ENCODE data around the gene NOS1.
"Not testable (repeated sequence)": the region's sequence is repeated elsewhere in the genome, so short reads cannot be mapped to it uniquely, and the experiment has no call there.

Gene NOS1

DNA sequence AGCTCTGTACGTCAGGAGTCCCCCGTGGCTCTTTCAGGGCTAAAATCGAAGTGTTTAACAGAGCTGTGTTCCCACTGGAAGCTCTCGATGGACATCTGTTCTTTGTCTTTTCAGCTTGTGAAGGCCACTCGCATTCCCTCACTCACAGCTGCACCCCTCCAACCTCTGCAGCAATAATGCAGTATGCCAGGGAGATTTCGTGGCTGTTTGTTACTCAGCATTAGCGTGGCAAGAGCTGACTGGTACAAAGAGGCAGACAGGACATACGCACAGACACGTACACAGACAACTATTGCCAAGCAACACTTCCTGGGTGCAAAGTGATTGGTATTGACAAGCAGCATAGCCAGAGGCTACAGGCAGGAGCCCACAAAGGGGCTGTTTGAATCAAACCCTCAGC is 159.4 kb downstream of the NOS1 start:
- no peak overlapping the region for H3K18ac ChIP-seq (ENCODE audit: low read length)
- H4K12ac ChIP-seq (ENCODE audit: low read depth, low read length) = no peak overlapping the region
- no peak overlapping the region for H3K4me2 ChIP-seq (ENCODE audit: low read length)
- H3K14ac ChIP-seq (ENCODE audit: low read length) = no peak overlapping the region
- no peaks in the 10 kb centered on the region for H3K79me2 ChIP-seq (ENCODE audit: control insufficient read depth, insufficient read depth, low read length, poor library complexity)
- no peaks in the 10 kb centered on the region for H3K4me1 ChIP-seq (ENCODE audit: control insufficient read depth in 1 of 2, insufficient read depth in 2 of 2, low read length in 2 of 2)
- no peaks in the 10 kb centered on the region for H3K27me3 ChIP-seq (ENCODE audit: insufficient read depth, low read length)
- no peak overlapping the region for H2BK5ac ChIP-seq (ENCODE audit: low read depth, low read length, poor library complexity)
- H4K91ac ChIP-seq (ENCODE audit: low read depth, low read length) = no peak overlapping the region
- H3K23ac ChIP-seq (ENCODE audit: low read length) = no peak overlapping the region
- no peaks in the 10 kb centered on the region for H3K36me3 ChIP-seq (ENCODE audit: control insufficient read depth in 1 of 2, insufficient read depth in 2 of 2, low read length in 2 of 2)
- no peak overlapping the region for H2BK120ac ChIP-seq (ENCODE audit: insufficient read depth, low read length, poor library complexity)
- H3K4me3 ChIP-seq (ENCODE audit: low read depth, low read length) = no peak overlapping the region
- H3K9ac ChIP-seq (ENCODE audit: low read length) = no peak overlapping the region
- no peak overlapping the region for H4K8ac ChIP-seq (ENCODE audit: low read depth, low read length)
- no peak overlapping the region for H2BK12ac ChIP-seq (ENCODE audit: low read length)
- H2AK5ac ChIP-seq (ENCODE audit: low read length) = no peak overlapping the region
- WGBS (ENCODE audit: extremely low coverage, insufficient coverage, insufficient read length) = no CpG with 5 or more reads among the region's 9 CpGs
- H3K27ac ChIP-seq (ENCODE audit: low read depth, low read length) = no peak overlapping the region
- H3K9me3 ChIP-seq (ENCODE audit: insufficient read depth, low read depth, low read length) = peaks cover 3% of the 10 kb centered on the region
- H3K79me1 ChIP-seq (ENCODE audit: low read length) = no peaks in the 10 kb centered on the region
- DNase-seq = no peak
- H2AFZ ChIP-seq (ENCODE audit: insufficient read depth, low read length, poor library complexity) = no peak overlapping the region
- H3K4ac ChIP-seq (ENCODE audit: low read depth, low read length) = no peak overlapping the region

DNA sequence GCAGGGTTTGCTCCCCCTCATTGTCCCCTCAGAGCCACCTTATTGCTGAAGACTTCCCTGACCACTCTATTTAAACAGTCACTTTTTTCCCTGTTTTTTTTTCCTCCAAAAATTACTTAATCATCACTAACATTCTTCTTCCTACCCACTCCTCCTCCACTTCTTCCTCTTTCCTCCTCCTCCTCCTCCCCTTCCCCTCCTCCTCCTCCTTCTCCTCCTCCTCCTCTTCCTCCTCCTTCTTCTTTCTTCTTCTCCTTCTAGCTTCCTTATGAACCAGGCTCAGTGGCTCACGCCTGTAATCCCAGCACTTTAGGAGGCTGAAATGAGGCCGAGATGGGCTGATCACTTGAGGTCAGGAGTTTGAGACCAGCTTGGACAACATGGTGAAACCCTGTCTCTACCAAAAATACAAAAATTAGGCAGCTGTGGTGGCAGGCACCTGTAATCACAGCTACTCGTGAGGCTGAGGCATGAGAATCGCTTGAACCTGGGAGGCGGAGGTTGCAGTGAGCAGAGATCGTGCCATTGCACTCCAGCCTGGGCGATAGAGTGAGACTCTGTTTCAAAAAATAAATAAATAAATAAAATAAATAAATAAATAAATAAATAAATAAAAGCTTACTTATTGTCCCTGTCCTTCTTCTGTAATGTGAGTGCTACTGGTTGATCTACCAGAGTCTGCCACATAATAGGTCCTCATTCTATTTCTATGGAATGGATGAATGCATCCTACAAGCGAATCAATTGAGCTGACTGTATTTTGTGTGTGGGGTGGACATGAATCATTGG is 161.3 kb downstream of the NOS1 start:
- not testable (repeated sequence) for H4K12ac ChIP-seq (ENCODE audit: low read depth, low read length); H3K79me1 ChIP-seq (ENCODE audit: low read length); DNase-seq; H2BK5ac ChIP-seq (ENCODE audit: low read depth, low read length, poor library complexity); H3K27ac ChIP-seq (ENCODE audit: low read depth, low read length); H2AK5ac ChIP-seq (ENCODE audit: low read length); H3K27me3 ChIP-seq (ENCODE audit: insufficient read depth, low read length); H3K79me2 ChIP-seq (ENCODE audit: control insufficient read depth, insufficient read depth, low read length, poor library complexity); H3K36me3 ChIP-seq (ENCODE audit: control insufficient read depth in 1 of 2, insufficient read depth in 2 of 2, low read length in 2 of 2); H3K4ac ChIP-seq (ENCODE audit: low read depth, low read length); H2BK12ac ChIP-seq (ENCODE audit: low read length); H3K4me3 ChIP-seq (ENCODE audit: low read depth, low read length); H3K14ac ChIP-seq (ENCODE audit: low read length); H3K23ac ChIP-seq (ENCODE audit: low read length); H4K91ac ChIP-seq (ENCODE audit: low read depth, low read length); H4K8ac ChIP-seq (ENCODE audit: low read depth, low read length); H3K9ac ChIP-seq (ENCODE audit: low read length); H3K4me2 ChIP-seq (ENCODE audit: low read length); H3K9me3 ChIP-seq (ENCODE audit: insufficient read depth, low read depth, low read length); H3K4me1 ChIP-seq (ENCODE audit: control insufficient read depth in 1 of 2, insufficient read depth in 2 of 2, low read length in 2 of 2); H2BK120ac ChIP-seq (ENCODE audit: insufficient read depth, low read length, poor library complexity); H3K18ac ChIP-seq (ENCODE audit: low read length); H2AFZ ChIP-seq (ENCODE audit: insufficient read depth, low read length, poor library complexity)
- WGBS (ENCODE audit: extremely low coverage, insufficient coverage, insufficient read length) = no CpG with 5 or more reads among the region's 8 CpGs

DNA sequence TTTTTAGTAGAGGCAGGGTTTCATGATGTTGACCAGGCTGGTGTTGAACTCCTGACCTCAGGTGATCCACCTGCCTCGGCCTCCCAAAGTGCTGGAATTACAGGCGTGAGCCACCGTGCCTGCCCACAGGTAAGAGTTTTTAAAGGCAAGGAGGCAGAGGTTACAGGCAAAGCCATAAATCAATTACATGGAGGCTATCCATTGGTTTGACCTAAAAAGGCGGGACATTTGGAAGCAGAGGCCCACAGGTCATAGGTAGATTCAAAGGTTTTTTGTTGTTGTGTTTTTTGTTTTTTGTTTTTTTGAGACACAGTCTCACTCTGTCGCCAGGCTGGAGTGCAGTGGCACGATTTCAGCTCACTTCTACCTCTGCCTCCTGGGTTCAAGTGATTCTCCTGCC is 165.1 kb downstream of the NOS1 start:
- H3K79me1 ChIP-seq (ENCODE audit: low read length); H2AFZ ChIP-seq (ENCODE audit: insufficient read depth, low read length, poor library complexity); H2BK120ac ChIP-seq (ENCODE audit: insufficient read depth, low read length, poor library complexity); H3K27me3 ChIP-seq (ENCODE audit: insufficient read depth, low read length); H3K9me3 ChIP-seq (ENCODE audit: insufficient read depth, low read depth, low read length); H3K4ac ChIP-seq (ENCODE audit: low read depth, low read length); H3K36me3 ChIP-seq (ENCODE audit: control insufficient read depth in 1 of 2, insufficient read depth in 2 of 2, low read length in 2 of 2); H2AK5ac ChIP-seq (ENCODE audit: low read length); H3K79me2 ChIP-seq (ENCODE audit: control insufficient read depth, insufficient read depth, low read length, poor library complexity); H2BK12ac ChIP-seq (ENCODE audit: low read length); H3K9ac ChIP-seq (ENCODE audit: low read length); H3K4me3 ChIP-seq (ENCODE audit: low read depth, low read length); H3K4me1 ChIP-seq (ENCODE audit: control insufficient read depth in 1 of 2, insufficient read depth in 2 of 2, low read length in 2 of 2); H4K91ac ChIP-seq (ENCODE audit: low read depth, low read length); H3K23ac ChIP-seq (ENCODE audit: low read length); H4K12ac ChIP-seq (ENCODE audit: low read depth, low read length); H3K4me2 ChIP-seq (ENCODE audit: low read length); DNase-seq; H3K14ac ChIP-seq (ENCODE audit: low read length); H4K8ac ChIP-seq (ENCODE audit: low read depth, low read length); H2BK5ac ChIP-seq (ENCODE audit: low read depth, low read length, poor library complexity); H3K27ac ChIP-seq (ENCODE audit: low read depth, low read length); H3K18ac ChIP-seq (ENCODE audit: low read length): not testable (repeated sequence)
- no CpG with 5 or more reads among the region's 6 CpGs for WGBS (ENCODE audit: extremely low coverage, insufficient coverage, insufficient read length)

DNA sequence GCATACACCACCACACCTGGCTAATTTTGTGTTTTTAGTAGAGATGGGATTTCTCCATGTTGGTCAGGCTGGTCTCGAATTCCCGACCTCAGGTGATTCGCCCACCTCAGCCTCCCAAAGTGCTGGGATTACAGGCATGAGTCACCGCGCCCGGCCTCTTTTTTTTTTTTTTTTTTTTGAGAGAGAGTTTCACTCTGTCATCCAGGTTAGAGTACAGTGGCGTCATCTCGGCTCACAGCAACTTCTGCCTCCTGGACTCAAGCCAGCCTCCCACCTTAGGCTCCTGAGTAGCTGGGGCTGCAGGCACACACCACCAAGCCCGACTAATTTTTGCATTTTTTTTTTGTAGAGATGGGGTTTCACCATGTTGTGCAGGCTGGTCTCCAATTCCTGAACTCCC is 166.4 kb downstream of the NOS1 start:
- not testable (repeated sequence) for H3K9ac ChIP-seq (ENCODE audit: low read length); H3K27me3 ChIP-seq (ENCODE audit: insufficient read depth, low read length); H3K79me1 ChIP-seq (ENCODE audit: low read length); H2BK5ac ChIP-seq (ENCODE audit: low read depth, low read length, poor library complexity); H3K18ac ChIP-seq (ENCODE audit: low read length); H3K14ac ChIP-seq (ENCODE audit: low read length); H2BK120ac ChIP-seq (ENCODE audit: insufficient read depth, low read length, poor library complexity); H2BK12ac ChIP-seq (ENCODE audit: low read length); H3K4me3 ChIP-seq (ENCODE audit: low read depth, low read length); H2AFZ ChIP-seq (ENCODE audit: insufficient read depth, low read length, poor library complexity); H2AK5ac ChIP-seq (ENCODE audit: low read length); DNase-seq; H3K23ac ChIP-seq (ENCODE audit: low read length); H3K4me2 ChIP-seq (ENCODE audit: low read length); H4K8ac ChIP-seq (ENCODE audit: low read depth, low read length); H4K91ac ChIP-seq (ENCODE audit: low read depth, low read length); H3K9me3 ChIP-seq (ENCODE audit: insufficient read depth, low read depth, low read length); H3K79me2 ChIP-seq (ENCODE audit: control insufficient read depth, insufficient read depth, low read length, poor library complexity); H4K12ac ChIP-seq (ENCODE audit: low read depth, low read length); H3K36me3 ChIP-seq (ENCODE audit: control insufficient read depth in 1 of 2, insufficient read depth in 2 of 2, low read length in 2 of 2); H3K4me1 ChIP-seq (ENCODE audit: control insufficient read depth in 1 of 2, insufficient read depth in 2 of 2, low read length in 2 of 2); H3K27ac ChIP-seq (ENCODE audit: low read depth, low read length); H3K4ac ChIP-seq (ENCODE audit: low read depth, low read length)
- WGBS (ENCODE audit: extremely low coverage, insufficient coverage, insufficient read length) = no CpG with 5 or more reads among the region's 9 CpGs

All from trophoblast cell (in vitro differentiated cells and primary cell).